ENCODE data around the gene HSF4. TPM values are rescaled to one million over a fixed set of nuclear protein-coding genes. Genes with fewer than 3 reads are reported as not detected.
"Not testable (repeated sequence)": the region's sequence is repeated elsewhere in the genome, so short reads cannot be mapped to it uniquely, and the experiment has no call there.

Gene HSF4
- total RNA-seq: 100 to 1,000 TPM in 2 of 4 donors, 10 to 100 TPM in 2; 56.5 to 351 (median 102) TPM

- TF ChIP-seq POLR2A (IDR thresholded peaks at IDR 0.05) (peak in 1 of 2 donors; percentile 33), CTCF (IDR thresholded peaks at IDR 0.05) (no peak)
- no CpG with 5 or more reads among the region's 41 CpGs for WGBS
- DNase-seq (ENCODE audit: low spot score in 2 of 2): no peak
- H3K36me3 ChIP-seq: peaks cover 15% of the 10 kb centered on the region
- no peaks in the 10 kb centered on the region for H3K27me3 ChIP-seq
- H3K4me3 ChIP-seq: peak within 1 kb of the TSS; percentile 44
- peak within 1 kb of the TSS; percentile 46 for H3K27ac ChIP-seq
- H3K4me1 ChIP-seq: peaks cover 70% of the 10 kb centered on the region
- no peaks in the 10 kb centered on the region for H3K9me3 ChIP-seq
Measured at GRCh38 chr16:67164599-67165061, at the start of gene HSF4. HSF4 (plus strand) TSS chr16:67164745; CDS start chr16:67164812, 67 bp downstream.

- Histone ChIP-seq H3K27ac (peak overlapping the region; percentile 20), H3K4me1 (peaks cover 57% of the 10 kb centered on the region), H3K27me3 (no peaks in the 10 kb centered on the region), H3K9me3 (no peaks in the 10 kb centered on the region), H3K4me3 (no peak overlapping the region), H3K36me3 (no peaks in the 10 kb centered on the region)
- peak in 1 of 2 donors; percentile 8 for DNase-seq (ENCODE audit: low spot score in 2 of 2)
- TF ChIP-seq POLR2AphosphoS5 (IDR thresholded peaks at IDR 0.05) (no peak), EP300 (IDR thresholded peaks at IDR 0.05) (no peak)
- WGBS: 86% methylated on average over 2 of the region's 2 CpGs
Measured at GRCh38 chr16:67114793-67115192, 49.8 kb upstream of the HSF4 start.

- Histone ChIP-seq H3K4me1 (peaks cover 53% of the 10 kb centered on the region), H3K4me3 (no peak overlapping the region), H3K9me3 (no peaks in the 10 kb centered on the region), H3K27me3 (no peaks in the 10 kb centered on the region), H3K27ac (peak overlapping the region; percentile 12), H3K36me3 (peaks cover 8% of the 10 kb centered on the region)
- DNase-seq (ENCODE audit: low spot score in 2 of 2): peak in 1 of 2 donors; percentile 33
- TF ChIP-seq POLR2A (IDR thresholded peaks at IDR 0.05) (no peak), EP300 (IDR thresholded peaks at IDR 0.05) (no peak), POLR2AphosphoS5 (IDR thresholded peaks at IDR 0.05) (no peak), CTCF (IDR thresholded peaks at IDR 0.05) (no peak)
- 84% methylated on average over 7 of the region's 7 CpGs for WGBS
Measured at GRCh38 chr16:67115639-67116038, 48.9 kb upstream of the HSF4 start.

- DNase-seq (ENCODE audit: low spot score in 2 of 2): peak in 1 of 2 donors; percentile 9
- Histone ChIP-seq H3K9me3 (no peaks in the 10 kb centered on the region), H3K27ac (peak overlapping the region; percentile 12), H3K4me1 (peaks cover 42% of the 10 kb centered on the region), H3K36me3 (peaks cover 13% of the 10 kb centered on the region), H3K27me3 (no peaks in the 10 kb centered on the region), H3K4me3 (no peak overlapping the region)
- WGBS: 82% methylated on average over 13 of the region's 13 CpGs
- TF ChIP-seq POLR2AphosphoS5 (IDR thresholded peaks at IDR 0.05): no peak
Measured at GRCh38 chr16:67116388-67117311, 47.9 kb upstream of the HSF4 start.

GRCh38 chr16:67117716-67118115 is 46.8 kb upstream of the HSF4 start:
- H3K4me1 ChIP-seq: peaks cover 34% of the 10 kb centered on the region
- no peaks in the 10 kb centered on the region for H3K27me3 ChIP-seq
- WGBS: 100% methylated on average over 7 of the region's 9 CpGs
- DNase-seq (ENCODE audit: low spot score in 2 of 2): peak in 1 of 2 donors; percentile 4
- no peaks in the 10 kb centered on the region for H3K9me3 ChIP-seq
- H3K36me3 ChIP-seq: peaks cover 21% of the 10 kb centered on the region
- no peak overlapping the region for H3K4me3 ChIP-seq
- H3K27ac ChIP-seq: no peak overlapping the region
- no peak for TF ChIP-seq EP300 (IDR thresholded peaks at IDR 0.05)
- TF ChIP-seq CTCF (IDR thresholded peaks at IDR 0.05): no peak
- no peak for TF ChIP-seq POLR2A (IDR thresholded peaks at IDR 0.05)
- no peak for TF ChIP-seq POLR2AphosphoS5 (IDR thresholded peaks at IDR 0.05)

- no peaks in the 10 kb centered on the region for H3K9me3 ChIP-seq
- H3K4me3 ChIP-seq: no peak overlapping the region
- TF ChIP-seq EP300 (IDR thresholded peaks at IDR 0.05) (no peak), POLR2A (IDR thresholded peaks at IDR 0.05) (no peak)
- no peaks in the 10 kb centered on the region for H3K27me3 ChIP-seq
- peak in 1 of 2 donors; percentile 2 for DNase-seq (ENCODE audit: low spot score in 2 of 2)
- H3K4me1 ChIP-seq: peaks cover 17% of the 10 kb centered on the region
- peaks cover 44% of the 10 kb centered on the region for H3K36me3 ChIP-seq
- no peak overlapping the region for H3K27ac ChIP-seq
- 89% methylated on average over 5 of the region's 5 CpGs for WGBS
Measured at GRCh38 chr16:67120025-67120424, 44.5 kb upstream of the HSF4 start.

GRCh38 chr16:67122799-67123198 is 41.7 kb upstream of the HSF4 start:
- H3K4me3 ChIP-seq, H3K27ac ChIP-seq, H3K9me3 ChIP-seq, H3K4me1 ChIP-seq, H3K27me3 ChIP-seq: not testable (repeated sequence)
- WGBS: 92% methylated on average over 5 of the region's 5 CpGs
- peak in 1 of 2 donors; percentile 7 for DNase-seq (ENCODE audit: low spot score in 2 of 2)
- peaks cover 53% of the 10 kb centered on the region for H3K36me3 ChIP-seq
